Measurements from ENCODE around the gene LRFN5.
"Not testable (repeated sequence)": the region's sequence is repeated elsewhere in the genome, so short reads cannot be mapped to it uniquely, and the experiment has no call there.

The LRFN5 gene

DNA sequence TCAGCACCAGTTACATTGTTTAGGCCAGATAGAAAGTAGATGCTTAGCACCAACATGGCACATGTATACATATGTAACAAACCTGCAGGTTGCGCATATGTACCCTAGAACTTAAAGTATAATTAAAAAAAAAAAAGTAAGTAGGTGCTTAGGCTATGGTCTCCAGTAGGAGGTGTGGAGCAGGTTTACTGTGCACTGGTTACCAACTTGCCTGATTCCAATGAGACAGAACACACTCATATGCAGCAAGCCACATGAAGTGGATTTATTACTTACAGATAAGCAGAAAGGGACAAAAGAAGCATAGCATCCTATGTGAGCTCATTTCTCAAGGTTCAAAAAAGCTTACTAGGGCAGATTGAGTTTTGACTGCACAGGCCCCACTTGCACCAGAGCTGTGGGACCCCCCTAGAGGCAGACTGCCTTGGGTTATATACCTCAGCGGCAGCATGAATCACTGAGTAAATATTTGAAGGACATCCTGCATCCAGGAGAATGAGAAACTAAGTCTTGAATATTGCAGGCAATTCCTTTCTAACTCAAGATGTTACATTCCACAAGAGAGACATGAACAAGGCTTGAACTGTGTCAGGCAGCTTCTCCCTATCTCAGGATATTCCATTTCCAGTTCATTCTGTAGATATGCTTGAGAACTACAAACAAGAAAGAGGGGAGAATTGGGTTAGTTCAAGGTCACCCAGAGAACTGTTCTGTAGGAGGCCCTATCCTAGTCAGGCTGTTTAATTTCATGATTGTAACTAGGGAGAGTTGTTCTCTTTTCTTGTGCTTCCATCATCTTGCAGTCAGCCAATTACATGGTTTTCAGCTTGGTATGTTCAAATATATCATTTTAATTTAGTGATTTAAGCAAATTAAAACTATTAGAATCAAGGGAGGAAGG, 30.1 kb downstream of the LRFN5 start:
- no peak for DNase-seq (ENCODE audit: low spot score)

DNA sequence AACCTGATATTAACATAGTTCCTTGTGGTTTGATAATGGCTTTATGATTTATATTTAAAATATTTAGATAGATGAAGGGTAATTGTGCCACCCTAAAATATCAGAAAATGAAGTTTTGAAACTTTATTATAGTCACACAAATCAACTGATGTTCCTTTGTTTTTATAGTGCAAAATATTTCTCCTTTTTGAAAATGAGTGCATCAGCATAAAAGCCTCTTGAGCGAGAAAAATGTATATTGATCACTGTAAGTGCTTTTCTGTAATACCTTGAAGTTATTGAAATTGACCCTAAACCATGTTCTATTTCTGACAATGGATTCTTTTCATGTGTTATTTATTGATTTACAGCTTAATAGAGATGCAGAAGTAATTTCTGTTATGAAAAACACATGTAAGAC, 35.0 kb downstream of the LRFN5 start:
- DNase-seq (ENCODE audit: low spot score) = no peak

DNA sequence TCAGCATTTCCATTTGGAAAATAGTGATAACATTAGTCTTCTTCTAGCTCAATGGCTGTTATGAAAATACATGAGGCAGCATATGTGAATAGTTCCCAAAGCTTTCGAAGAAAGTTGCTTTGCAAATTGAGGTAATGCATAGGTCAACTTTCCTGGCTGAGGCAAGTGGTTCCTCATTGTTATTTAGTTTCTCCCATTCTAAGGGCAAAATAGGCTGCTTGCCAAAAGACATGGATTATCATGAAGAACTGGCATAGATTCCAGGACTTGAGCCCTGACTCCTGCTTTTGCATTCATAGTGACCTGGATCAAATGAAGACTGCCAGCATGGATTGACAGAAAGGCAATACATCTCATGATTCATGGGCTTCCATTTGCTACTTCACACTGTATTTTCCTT, 35.7 kb downstream of the LRFN5 start:
- DNase-seq (ENCODE audit: low spot score) = no peak

DNA sequence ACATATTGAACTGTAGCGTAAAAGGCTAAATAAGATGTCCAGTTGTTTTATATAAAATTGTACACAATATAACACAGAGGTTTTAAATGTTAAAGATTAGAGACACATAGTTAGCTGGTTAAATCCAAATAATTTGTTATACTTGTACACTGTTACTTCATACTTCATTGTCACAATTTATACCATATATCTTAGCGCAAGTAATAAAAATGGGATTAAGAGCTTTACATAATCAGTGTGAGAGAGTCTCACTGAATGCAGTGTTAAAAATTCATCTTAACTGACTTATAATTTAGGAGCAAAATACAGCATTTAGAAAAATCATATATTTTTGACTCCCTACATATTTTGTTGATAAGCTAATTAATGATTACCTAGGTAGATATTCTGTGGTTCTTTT, 36.1 kb downstream of the LRFN5 start:
- no peak for DNase-seq (ENCODE audit: low spot score)

DNA sequence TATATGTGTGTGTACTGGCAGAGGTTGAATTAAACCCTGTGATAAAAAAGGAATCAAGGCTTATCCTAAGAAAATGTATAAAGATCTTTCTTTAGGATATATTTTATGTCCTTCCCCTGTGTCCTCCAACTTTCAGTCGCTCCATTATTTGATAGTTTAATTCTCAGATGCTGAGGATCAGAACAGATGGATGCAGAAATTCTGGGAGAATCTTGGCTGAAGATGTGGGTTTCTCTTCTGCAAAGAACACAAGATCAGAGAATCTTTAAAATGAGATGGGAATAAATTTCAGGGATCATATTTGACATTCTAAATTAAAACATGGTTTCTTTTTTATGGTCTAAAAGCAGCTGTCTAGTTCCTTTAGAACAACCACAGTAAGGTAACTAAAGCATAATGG, 37.9 kb downstream of the LRFN5 start:
- no peak for DNase-seq (ENCODE audit: low spot score)

DNA sequence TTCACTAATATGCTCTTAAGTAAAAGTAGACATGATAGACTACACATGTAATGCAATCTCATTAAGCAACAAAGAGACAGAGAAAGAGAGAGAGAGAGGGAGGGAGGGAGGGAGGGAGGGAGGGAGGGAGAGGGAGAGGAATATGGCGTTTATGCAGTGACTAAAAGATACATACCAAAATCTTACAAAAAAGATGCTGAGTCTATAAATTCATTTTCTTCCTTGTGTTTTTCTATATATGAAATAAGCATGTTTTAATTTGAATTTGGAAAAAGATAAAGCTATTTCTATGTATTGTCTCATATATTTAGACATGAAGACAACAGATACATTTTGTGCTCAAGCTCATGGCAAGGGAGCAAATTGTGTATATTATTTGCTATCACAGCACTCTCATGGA, 44.1 kb downstream of the LRFN5 start:
- no peak for DNase-seq (ENCODE audit: low spot score)

DNA sequence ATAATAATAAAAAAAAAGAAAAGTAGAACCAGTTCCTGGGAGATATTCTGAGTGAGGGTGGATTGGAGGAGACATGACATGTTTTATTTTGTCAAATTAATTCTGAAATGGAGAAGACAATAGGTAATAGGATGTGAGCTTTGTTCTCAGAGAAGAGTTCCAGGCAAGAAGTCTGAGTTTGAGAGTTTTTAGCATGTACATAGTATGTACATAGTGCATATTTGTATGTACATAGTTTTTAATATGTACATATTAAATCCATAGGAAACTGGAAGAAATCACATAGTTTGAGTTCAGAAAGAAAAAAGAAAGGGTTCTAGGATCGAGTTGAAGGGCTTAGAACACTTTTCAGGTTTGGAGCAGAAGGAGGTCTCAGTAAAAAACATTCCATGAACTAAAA, 47.5 kb downstream of the LRFN5 start:
- DNase-seq (ENCODE audit: low spot score) = no peak

DNA sequence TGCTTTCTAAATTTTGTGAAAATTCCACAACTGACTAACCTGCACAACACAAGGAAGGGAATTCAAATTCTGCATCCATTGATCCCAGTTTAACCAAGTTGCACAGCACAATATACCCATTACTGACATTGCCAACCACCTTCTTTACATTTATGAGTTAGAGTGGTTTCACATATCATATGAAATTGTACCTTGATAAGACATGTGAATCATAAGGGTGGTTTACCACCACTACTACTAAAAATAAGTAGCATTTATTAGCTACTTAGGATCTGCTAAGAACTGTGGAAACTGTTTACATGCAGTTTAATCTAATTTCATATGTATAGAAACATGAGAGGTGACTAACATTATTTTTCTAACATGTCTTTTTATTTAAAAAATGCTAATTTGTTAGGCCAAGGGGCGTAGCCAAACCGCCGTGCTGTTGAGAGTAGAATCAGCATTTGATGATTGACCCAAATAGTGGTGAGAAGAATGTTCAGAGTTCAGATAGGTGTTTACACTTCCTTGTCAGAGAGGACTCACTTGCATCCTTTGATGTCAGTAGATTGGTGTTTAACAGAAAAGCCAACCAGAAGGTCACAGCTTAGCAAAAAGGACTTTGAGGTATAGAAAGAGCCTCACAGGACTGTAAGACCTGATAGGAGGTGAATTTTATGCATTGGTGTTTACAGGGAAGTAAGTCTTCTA, 56.2 kb downstream of the LRFN5 start:
- no peak for DNase-seq (ENCODE audit: low spot score)

DNA sequence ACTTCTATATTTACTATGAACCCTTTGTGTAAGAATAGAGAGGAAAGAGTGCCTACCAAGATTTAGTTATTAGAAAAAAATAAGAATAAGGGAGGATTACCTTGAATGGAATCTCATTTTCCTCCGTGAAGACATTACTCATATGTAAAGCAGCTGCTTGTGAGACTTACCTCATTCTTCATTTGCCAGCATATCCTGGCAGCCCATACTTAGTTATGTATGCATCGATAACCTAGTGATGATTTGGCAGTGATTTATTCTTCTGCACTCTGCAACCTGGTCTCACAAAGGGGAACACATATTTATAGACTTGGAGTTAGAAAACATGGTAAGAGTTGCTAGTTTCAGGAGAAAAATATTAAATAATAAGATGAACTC, 56.8 kb downstream of the LRFN5 start:
- DNase-seq (ENCODE audit: low spot score) = no peak

DNA sequence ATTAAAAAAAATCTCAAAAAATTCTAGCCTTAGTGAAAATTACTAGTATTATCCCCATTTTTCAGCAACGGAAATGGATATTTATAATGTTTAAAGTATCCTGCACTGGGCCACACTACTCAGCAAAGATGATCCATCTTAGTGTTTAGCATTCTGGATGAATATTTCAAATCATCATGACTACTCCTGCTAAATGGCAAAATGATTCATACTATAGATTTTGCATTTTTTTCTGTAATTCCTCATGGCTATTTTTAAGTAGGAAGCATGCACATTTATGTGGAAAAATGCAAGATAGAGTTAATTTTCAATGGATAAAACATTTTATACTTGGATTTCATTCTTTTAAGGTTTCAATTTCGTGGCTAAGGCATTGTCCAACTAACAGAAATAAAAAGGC, 59.6 kb downstream of the LRFN5 start:
- no peak for DNase-seq (ENCODE audit: low spot score)

DNA sequence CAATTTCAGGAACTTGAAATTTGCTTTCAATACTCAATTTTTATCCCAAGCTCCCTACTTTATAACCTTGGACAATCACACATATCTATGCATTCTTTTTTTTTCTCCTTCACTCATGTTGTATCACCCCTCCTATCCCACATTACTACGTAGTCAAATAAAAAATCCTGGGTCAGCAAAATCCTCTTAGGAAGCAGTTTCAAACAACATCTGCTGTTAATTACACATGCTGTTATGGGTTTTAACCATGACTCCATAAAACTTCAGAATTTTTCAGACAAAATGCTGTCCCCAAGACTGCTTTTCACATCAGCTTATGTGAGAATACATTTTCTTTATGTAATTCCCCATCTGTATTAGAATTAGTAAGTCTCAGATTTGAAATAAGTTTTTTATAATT, 61.7 kb downstream of the LRFN5 start:
- DNase-seq (ENCODE audit: low spot score) = no peak

DNA sequence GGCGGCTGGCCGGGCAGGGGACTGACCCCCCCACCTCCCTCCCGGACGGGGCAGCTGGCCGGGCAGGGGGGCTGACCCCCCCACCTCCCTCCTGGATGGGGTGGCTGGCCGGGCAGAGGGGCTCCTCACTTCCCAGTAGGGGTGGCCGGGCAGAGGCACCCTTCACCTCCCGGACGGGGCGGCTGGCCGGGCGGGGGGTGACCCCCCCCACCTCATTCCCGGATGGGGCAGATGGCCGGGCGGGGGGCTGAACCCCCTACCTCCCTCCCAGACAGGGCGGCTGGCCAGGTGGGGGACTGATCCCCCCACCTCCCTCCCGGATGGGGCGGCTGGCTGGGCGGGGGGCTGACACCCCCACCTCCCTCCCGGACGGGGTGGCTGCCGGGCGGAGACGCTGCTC, 66.9 kb downstream of the LRFN5 start:
- not testable (repeated sequence) for DNase-seq (ENCODE audit: low spot score)

DNA sequence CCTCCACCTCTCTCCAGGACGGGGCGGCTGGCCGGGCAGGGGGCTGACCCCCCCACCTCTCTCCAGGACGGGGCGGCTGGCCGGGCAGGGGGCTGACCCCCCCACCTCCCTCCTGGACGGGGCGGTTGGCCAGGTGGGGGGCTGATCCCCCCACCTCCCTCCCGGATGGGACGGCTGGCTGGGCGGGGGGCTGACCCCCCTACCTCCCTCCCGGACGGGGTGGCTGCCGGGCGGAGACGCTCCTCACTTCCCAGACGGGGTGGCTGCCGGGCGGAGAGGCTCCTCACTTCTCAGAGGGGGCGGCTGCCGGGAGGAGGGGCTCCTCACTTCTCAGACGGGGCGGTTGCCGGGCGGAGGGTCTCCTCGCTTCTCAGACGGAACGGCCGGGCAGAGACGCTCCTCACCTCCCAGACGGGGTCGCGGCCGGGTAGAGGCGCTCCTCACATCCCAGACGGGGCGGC, 67.9 kb downstream of the LRFN5 start:
- DNase-seq (ENCODE audit: low spot score) = not testable (repeated sequence)

DNA sequence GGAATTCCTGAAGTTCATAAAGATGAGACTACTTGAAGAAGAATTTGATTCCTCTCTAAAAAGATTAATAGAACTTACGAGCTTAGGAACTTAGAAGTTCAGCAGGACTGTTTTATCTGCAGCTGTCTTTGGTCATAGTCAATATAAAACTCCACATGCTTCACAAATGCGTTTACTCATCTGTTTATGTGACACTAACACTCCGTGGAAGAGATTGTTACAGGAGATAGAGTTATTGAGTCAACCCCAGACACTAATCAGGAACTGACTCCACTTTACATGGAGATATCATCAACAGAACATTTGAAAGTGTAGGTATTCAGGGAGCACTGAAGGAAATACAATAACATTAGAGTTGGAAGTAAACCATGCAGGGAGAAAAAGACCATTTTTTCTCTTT, 92.8 kb downstream of the LRFN5 start:
- no peak for DNase-seq (ENCODE audit: low spot score)

DNA sequence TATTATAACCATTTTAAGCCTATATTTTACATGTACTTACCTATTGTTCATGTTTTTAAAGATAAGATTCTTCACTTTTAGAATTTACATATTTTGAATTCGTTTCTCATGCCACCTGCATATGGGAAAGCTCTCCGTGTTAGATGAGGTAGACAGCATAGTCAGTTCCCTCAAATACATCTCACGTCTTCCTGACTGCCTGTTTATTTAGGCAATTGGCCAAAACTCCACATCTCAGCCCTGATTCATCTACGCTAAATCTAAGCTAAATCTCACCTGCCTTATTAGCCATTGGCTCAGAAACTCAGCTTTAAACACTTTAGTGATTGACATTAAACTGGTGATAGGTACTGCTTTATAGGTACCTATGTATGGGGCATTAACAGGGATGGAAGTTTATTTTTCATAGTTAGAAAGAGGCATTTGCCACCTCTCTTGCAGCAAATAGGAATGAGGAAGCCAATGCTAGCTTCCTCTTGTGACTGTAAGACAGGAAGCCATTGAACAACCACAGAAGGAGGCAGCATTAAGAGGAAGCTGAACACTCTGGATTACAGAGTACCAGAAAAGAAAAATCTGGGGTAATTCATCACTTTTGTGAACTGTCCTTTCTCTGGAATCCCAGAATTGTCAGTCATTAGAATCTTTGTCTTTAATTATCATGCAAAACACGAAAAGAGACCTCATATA, 111.9 kb downstream of the LRFN5 start:
- DNase-seq (ENCODE audit: low spot score) = no peak

DNA sequence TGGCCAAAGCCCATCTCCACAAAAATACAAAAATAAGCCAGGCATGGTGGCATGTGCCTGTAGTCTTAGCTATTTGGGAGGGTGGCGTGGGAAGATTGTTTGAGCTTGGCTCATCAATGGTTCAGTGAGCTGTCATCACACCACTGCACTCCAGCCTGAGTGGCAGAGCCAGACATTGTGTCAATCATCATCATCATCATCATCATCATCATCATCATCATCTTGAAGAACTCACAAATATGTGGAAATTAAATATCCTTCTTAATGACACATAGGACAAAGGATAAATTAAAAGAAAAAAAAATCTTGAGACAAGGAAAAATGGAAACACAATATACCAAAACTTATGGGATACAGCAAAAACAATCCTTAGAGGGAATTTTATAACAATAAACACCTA, 132.5 kb downstream of the LRFN5 start:
- no peak for DNase-seq (ENCODE audit: low spot score)

DNA sequence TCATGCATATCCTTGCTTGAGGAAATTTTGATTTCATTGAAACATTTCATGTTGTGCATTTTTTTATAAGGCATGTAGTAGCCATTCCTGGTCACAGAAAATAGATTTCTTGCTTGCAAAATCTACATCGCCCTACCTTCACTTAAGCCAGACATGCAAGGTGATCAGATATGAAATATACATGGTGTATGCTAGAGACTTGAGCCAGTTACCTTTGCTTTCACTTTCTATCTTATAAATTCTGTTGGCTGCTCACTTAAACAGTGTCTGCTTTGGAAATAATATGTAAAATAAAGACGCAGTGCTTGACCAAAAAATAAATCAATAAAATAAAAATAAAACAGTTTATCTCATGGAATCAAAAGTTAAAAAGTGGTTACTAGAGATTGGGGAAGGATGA, 136.5 kb downstream of the LRFN5 start:
- no peak for DNase-seq (ENCODE audit: low spot score)

DNA sequence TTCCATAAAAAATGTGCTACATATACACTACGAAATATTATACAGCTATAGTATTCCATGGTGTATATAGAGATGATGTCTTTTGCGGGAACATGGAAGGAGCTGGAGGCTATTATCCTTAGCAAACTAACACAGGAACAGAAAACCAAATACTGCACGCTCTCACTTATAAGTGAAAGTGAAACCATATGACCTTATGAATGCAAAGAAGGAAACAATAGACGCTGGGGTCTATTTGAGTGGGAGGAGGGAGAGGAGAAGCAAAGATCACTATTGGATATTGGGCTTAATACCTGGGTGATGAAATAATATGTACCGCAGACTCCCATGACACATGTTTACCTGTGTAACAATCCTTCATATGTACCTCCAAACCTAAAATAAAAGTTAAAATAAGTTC, 142.8 kb downstream of the LRFN5 start:
- no peak for DNase-seq (ENCODE audit: low spot score)

DNA sequence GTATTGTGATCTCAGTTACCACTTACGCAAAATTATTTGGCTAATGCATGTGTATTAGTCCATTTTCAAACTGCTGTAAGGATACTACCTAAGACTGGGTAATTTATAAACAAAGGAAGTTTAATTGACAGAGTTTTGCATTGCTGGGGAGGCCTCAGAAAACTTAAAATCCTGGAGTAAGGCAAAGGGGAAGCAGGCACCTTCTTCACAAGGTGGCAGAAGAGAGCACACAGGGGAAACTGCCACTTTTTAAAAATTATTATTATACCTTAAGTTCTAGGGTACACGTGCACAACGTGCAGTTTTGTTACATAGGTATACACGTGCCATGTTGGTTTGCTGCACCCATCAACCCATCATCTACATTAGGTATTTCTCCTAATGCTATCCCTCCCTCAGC, 143.9 kb downstream of the LRFN5 start:
- DNase-seq (ENCODE audit: low spot score) = not testable (repeated sequence)

DNA sequence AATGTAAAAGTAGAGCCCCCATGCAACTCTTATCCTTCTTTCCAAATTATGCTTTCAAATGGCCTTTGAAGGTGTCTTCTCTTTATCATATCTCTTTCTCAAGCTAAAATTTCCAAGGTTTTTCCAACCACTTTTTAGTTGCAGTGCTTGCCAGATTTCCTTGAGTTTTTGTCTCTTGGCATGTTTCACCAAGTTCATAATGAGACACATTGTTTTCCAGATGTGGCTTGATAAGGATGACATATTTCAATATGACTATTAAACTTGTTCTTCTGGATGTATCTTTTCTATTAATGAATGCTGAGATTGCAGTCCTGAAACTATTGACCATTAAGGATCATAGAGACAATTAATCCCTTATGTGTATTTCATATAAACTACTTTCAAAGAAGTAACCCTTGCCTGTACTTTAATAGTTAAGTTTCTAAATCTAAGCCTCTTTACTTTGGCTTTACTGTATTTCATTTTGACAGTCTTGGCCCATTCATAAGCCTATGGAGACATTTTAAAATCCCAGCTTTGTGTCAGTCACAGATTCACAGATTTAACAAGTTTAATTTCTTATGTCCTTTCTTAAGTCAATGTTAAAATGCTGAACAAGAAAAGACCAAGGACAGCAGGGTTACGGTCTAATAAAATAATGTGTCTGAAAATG, 151.5 kb downstream of the LRFN5 start:
- DNase-seq (ENCODE audit: low spot score) = no peak

DNA sequence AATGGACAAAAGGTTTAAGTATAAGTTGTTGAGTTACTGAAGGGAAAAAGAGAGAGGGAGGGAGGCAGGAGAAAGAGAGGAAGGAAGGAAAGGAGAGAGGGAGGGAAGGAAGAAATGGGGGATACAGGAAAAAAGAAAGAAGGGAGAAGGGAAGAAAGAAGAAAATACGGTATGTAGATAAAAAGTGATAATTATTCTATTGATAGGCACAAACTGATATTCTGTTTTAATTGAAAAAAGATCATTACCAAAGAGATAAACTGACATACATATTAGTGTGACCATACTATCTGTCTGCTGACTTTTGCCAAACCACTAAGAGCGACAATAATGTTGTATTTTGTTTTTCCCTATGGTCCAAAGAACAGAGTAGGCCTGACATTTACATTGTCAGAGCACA, 154.5 kb downstream of the LRFN5 start:
- DNase-seq (ENCODE audit: low spot score) = no peak

DNA sequence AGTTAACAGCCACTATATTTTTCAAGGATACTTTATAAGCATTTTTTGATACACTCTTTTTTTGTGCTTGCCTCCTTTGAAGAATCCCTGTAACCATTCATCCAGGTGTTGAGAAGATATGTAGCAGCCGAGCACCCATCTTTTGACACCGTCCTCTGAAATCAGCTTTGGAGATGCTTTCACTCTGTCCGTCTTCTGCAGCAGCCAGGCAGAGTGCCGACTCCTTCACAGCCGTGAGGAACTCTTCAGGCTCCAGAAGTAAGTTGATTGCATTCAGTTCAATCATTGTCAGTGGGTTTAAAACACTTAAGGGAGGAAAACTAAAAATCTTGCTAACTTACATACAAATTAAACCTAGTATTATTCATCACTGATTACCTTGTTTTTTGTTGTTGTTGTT, 160.1 kb downstream of the LRFN5 start:
- DNase-seq (ENCODE audit: low spot score) = no peak

Measured in HuH-7 (cell line).